GM21576 (cell line): Measurements from ENCODE around the gene NPBWR2.

ENCODE experiments used
- ATAC-seq: cut with Tn5 transposase; IDR thresholded peaks from one replicate; pipeline ENCODE4 v1.9.1; 2021; ENCODE audit warnings: mild to moderate bottlenecking, moderate library complexity; ENCODE audit not compliant: unreplicated experiment

NPBWR2 gene, protein sequence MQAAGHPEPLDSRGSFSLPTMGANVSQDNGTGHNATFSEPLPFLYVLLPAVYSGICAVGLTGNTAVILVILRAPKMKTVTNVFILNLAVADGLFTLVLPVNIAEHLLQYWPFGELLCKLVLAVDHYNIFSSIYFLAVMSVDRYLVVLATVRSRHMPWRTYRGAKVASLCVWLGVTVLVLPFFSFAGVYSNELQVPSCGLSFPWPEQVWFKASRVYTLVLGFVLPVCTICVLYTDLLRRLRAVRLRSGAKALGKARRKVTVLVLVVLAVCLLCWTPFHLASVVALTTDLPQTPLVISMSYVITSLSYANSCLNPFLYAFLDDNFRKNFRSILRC

GRCh38 chr20:64106981-64107735, at the start of gene NPBWR2:
Gene NPBWR2 (minus strand): TSS chr20:64107565. CDS start chr20:64106831, 734 bp downstream.
- ATAC-seq: no peak

DNA sequence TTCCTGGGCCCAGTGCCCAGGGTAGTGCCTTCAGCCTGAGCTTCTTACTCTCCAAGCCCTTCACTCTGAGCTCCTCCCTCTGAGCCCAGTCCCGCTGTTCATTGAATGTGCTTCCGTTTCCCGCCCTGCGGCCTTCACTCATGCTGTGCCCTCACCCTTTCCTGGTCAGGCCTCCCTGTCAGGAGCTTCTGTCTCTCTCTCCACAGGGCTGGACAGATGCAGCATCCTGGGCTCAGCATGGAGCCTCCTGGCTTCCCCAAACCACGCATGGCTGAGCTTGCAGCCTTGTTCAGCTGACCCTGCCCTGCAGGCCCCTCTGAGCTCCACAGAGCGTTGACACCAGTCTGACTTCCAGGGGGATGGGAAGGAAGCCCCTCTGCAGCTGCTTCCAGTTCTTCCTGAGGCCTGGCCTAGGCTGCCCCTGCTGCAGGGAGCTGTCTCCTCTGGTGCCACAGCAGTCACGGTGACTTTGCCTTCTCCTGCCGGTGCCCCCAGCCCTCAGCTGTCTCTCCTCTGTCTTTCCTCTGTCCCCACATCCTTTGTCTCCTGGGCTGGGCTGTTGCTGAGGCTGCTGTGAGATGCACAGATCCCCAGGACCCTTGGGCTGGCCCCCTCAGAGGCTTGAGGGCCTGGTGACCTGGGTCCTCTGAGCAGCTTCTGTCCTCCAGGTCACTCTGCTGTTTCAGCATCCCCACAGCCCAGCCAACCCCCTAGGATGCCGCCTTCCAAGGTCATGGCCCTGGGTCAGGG, 48.9 kb upstream of the NPBWR2 start:
- no peak for ATAC-seq

DNA sequence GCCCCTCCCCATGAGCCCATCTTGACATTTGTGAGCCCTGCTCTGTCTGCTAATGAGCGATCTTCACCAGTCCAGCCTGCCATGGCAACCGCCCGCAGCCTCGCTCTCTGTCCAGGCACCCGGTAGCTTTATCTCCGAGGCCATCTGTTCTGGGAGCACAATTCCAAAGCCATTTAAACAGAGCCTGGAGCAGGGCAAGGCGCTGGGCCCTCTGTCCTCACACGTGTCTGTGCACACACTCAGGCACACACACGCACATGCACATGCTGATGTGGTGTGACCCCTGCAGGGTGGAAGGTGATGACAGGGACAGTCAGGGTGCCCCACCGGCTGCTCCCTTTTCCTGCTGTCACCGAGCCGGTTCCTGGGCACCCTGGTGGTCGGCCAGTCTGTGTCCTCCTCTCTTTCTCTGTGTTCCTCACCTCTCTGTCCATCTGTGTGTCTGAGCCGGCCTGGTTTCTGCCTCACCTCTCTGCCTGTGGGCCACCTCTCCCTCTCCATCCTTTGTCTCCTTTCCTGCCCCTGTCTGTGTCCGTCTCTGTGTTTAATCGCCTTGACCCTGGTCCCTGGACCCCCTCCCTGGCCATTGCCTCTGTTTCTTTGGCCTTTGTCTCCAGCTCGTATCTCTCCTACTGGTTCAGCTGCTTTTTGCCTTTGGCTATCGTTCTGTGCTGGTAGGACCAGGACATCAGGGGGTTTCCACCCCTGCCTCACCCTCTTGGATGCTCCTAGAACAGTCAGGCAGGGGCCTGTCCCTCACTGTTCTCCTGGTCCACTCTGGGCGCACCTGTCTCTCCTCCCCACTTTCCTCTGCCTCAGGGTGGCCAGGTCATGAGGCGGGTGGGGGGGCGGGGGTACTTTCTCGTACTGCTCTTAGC, 48.1 kb upstream of the NPBWR2 start:
- no peak for ATAC-seq

GRCh38 chr20:64154590-64155257, 47.4 kb upstream of the NPBWR2 start:
- no peak for ATAC-seq

DNA sequence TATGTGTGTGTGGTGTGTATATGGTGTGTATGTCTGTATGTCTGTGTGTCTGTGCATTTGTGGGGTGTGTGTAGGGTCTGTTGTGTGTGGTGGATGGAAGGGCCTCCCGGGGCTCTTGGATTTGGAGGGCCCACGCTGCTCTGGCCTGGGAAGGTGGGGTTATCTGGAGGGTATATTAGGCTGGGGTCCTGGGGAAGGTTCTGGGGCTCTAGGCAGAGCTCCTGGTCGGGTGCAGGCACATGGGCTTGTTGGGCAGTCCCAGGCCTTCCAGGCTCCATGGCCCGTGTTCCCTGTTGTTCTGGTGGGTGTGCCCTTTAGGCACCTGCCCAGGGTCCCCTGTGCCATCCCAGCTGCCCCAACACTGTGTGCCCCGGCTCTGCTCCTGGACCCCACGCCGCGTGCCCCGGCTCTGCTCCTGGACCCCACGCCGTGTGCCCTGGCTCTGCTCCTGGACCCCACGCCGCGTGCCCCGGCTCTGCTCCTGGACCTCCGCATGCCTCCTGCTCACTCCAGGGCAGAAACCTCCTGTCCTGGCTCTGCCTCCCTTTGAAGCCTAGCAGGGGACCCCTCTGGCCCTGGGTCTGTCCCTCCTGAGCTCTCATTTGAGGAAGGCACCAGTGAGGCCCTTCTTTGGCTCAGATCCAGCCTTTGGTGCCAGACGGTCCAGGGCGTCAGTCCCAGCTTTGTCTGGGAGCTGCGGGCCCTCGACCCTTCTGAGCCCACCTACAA, 46.7 kb upstream of the NPBWR2 start:
- no peak for ATAC-seq

DNA sequence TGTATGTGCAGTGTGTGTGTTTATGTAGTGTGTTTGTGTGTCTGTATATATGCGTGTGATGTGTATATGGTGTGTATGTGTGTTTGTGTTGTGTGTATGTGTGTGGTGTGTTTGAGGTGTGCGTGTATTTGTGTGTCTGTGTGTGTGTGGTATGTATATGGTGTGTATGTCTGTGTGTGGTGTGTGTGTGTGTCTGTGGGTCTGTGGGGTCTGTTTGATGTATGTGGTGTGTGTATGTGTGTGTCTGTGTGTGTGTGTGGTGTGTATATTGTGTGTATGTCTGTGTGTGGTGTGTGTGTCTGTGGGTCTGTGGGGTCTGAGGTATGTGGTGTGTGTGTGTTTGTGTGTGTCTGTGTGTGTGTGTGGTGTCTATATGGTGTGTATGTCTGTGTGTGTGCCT, 46.0 kb upstream of the NPBWR2 start:
- ATAC-seq: no peak

DNA sequence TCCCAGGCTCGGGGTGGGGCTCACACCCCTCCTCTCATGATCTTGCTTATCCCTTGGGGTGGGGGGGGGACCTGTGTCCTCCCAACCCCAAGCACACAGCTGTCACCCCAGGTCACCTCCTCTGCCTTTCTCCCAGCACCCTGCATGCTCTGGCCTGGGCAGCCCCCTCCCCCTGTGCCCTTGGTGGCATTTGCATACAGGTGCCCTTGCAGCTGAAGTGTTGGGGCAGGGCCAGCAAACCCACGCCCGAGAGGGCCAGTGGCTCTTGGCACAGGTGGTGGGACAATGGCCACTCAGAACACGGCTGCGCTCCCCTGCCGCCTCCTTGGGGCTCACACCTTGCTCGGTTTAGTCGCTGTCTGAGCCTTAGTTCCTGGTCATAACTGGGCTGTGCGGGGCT, 45.5 kb upstream of the NPBWR2 start:
- ATAC-seq: no peak

- no peak for ATAC-seq
Measured at GRCh38 chr20:64151633-64152530, 44.5 kb upstream of the NPBWR2 start.

DNA sequence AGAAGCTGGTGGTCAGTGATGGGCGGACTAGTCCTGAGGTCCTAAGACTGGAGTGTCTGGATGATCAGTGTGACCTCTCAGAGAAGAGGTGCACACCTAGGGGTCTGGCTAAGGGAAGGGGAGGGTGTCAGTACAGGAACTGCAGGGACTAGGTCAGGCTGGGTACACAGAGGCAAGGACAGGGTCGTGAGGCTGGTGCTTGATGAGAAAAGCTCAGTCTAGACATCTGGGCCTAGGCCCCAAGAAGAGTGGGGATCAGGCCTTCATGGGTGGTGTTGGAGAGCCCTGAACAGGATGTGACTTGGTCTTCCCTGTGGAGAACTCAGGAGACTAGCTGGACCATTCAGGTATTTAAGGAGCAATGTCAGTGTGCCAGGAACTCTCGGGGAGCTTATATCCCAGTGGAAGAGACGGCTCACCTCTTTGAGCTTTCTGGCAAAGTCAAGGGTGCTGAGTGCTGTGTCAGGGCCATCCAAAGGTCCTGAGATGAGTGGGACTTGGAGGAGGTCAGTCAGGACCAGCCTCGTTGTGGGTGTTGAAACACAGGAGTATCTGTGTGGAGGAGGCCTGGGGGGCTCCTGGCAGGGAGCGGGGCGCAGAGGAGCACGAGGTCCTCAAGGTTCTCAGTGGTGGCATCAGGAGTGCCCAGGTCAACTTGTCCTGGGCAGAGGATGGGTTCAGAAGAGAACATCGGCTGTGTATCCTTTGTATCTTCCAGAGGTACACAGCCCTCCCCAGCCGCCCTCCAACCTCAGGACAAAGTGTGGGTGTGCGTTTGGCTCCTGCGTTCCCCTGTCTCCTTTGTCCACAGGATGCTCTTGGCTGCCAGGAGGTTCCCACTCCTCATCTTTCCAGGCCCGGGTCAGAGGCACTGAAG, 43.6 kb upstream of the NPBWR2 start:
- no peak for ATAC-seq

GRCh38 chr20:64149809-64150560, 42.6 kb upstream of the NPBWR2 start:
- ATAC-seq: no peak

GRCh38 chr20:64149141-64149540, 41.8 kb upstream of the NPBWR2 start:
- no peak for ATAC-seq

DNA sequence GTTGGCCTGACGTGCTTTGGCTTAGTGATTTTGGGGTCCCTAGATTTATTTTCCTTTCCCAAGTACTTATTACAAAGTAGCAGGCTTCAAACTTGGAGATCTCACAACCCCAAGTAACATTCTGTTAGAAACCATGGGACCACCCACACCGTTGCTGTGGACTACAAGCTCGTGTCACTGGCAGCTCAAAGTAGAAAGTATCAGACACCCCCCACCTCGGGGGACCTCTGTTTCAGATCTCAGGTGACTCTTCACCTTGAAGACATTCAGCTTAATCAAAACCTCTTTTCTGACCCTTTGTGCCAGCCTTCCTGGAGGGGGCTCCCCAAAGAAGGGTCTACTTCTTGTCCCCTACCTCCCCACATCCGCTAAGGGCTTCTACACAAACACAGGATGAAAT, 41.2 kb upstream of the NPBWR2 start:
- ATAC-seq: no peak

GRCh38 chr20:64146936-64147477, 39.6 kb upstream of the NPBWR2 start:
- ATAC-seq: no peak

DNA sequence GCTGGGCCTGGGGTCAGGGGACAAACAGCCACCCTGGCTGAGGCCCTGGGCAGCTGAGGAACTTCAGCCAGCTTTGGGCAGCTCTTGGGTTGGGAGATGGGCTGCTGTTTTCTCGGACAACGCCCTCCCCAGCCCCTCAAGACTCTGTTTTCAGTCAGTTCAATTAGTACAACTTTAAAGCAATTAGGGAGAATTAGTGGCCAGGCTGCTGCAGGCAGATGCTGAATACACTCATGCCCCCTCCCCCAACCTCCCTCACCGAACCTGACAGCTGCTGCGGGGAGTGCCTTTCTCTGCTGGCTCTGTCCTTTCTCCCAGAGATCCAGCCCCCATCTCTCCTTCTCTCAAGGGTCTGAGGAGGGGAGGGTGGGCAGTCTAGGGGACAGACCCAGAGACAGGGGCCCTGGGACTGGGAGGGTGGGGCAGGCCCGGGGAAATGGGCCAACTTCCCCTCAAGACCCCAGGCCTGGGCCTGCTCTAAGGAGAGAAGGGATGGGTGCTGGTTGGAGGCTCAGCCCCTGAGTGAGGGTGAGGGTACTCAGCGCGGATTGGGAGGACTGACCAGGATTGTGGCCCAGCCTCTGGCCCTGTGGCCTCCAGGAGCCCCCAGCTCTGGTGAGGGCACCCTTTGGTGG, 39.1 kb upstream of the NPBWR2 start:
- no peak for ATAC-seq

- no peak for ATAC-seq
Measured at GRCh38 chr20:64145458-64146300, 38.3 kb upstream of the NPBWR2 start.
